Gastroesophageal sphincter (tissue), 4 donors: ENCODE data around the gene PMF1. TPM values are rescaled to one million over a fixed set of nuclear protein-coding genes. Genes with fewer than 3 reads are reported as not detected.

Experiments
- ATAC-seq: fragments of 150-250 bp; one replicate; pipeline ENCODE4 v1.9.1; 2016; ENCODE audit warnings: mild to moderate bottlenecking, moderate library complexity
- H3K27ac ChIP-seq, 4 donors: fragments of 200-600 bp; sonication (generic) in 3 of 4; 1 replicate in 3 of 4; 2 replicates in 1 of 4; pipeline ENCODE4 v1.5.1; 2016 to 2019
- H3K27me3 ChIP-seq: fragments of 200-600 bp; sonication (generic); one replicate; pipeline ENCODE4 v1.5.1; 2019
- H3K36me3 ChIP-seq, 2 donors: fragments of 200-600 bp; sonication (generic); one replicate each; pipeline ENCODE4 v1.5.1; 2019; ENCODE audit warnings: control low read depth in 1 of 2
- H3K4me1 ChIP-seq, 3 donors: fragments of 200-600 bp; sonication (generic); 1 replicate in 2 of 3; 2 replicates in 1 of 3; pipeline ENCODE4 v1.5.1; 2016 to 2019; ENCODE audit warnings: control low read depth in 2 of 3
- H3K4me3 ChIP-seq, 2 donors: fragments of 200-600 bp; sonication (generic); one replicate each; pipeline ENCODE4 v1.5.1; 2019; ENCODE audit warnings: mild to moderate bottlenecking in 1 of 2, moderate library complexity in 1 of 2
- H3K9me3 ChIP-seq, 3 donors: fragments of 200-600 bp; sonication (generic); one replicate each; pipeline ENCODE4 v1.5.1; 2017 to 2019; ENCODE audit warnings: control low read depth in 2 of 3
- CTCF ChIP-seq, 4 experiments: fragments of 200-600 bp in 2 of 4; fragments of 450-650 bp in 2 of 4; sonication (generic) in 1 of 4; IDR thresholded peaks; one replicate each; pipeline ENCODE4 v1.5.1; 2017 to 2019; ENCODE audit warnings: antibody characterized with exemption in 4 of 4, mild to moderate bottlenecking in 2 of 4, moderate library complexity in 2 of 4
- EP300 ChIP-seq: sonication (generic); formaldehyde crosslinking; IDR thresholded peaks from one replicate; pipeline ENCODE4 v1.6.1; 2017; ENCODE audit warnings: antibody characterized with exemption, mild to moderate bottlenecking
- POLR2A ChIP-seq, 2 donors: fragments of 450-650 bp; IDR thresholded peaks; one replicate each; pipeline ENCODE4 v1.6.1; 2017; ENCODE audit warnings: antibody characterized with exemption in 2 of 2, mild to moderate bottlenecking in 2 of 2, moderate library complexity in 1 of 2
- POLR2AphosphoS5 ChIP-seq: sonication (generic); formaldehyde crosslinking; IDR thresholded peaks from one replicate; pipeline ENCODE4 v1.6.1; 2017; ENCODE audit warnings: antibody characterized with exemption
- WGBS, 2 donors: methylation state at CpG; one replicate each; pipeline ENCODE4 v1.1.5; 2018; ENCODE audit warnings: low coverage in 1 of 2; 5-methylcytosine and 5-hydroxymethylcytosine counted together
- total RNA-seq, 4 donors: library from RNA; depleted of rRNA; stranded (reverse); fragments of >200 nt; gene quantifications; one replicate each; pipeline ENCODE4 v1.1.0, GENCODE V29; 2016

Gene PMF1
- total RNA-seq, 4 donors from 2014 or later, result 49.3 to 58.9 (median 51.8) TPM

GRCh38 chr1:156258859-156259258 is 46.1 kb downstream of the PMF1 start:
- ATAC-seq, result no peak

GRCh38 chr1:156259805-156260204 is 47.0 kb downstream of the PMF1 start:
- Histone ChIP-seq H3K4me1 (no peaks in the 10 kb centered on the region), H3K4me3 (no peak overlapping the region), H3K27me3 (no peaks in the 10 kb centered on the region), H3K27ac (no peak overlapping the region), H3K9me3 (no peaks in the 10 kb centered on the region), H3K36me3 (peaks cover 17 to 99% of the 10 kb centered on the region in 2 donors)
- no peak for TF ChIP-seq CTCF (IDR thresholded peaks at IDR 0.05)
- TF ChIP-seq EP300, result no peak
- TF ChIP-seq POLR2AphosphoS5, result no peak
- no peak for TF ChIP-seq POLR2A (IDR thresholded peaks at IDR 0.05)
- ATAC-seq, result no peak
- WGBS, 2 donors, result 57 to 71% methylated on average over 2 of the region's 3 CpGs

More at GRCh38 chr1:156258859-156259258, 46.1 kb downstream of the PMF1 start:
- Histone ChIP-seq H3K9me3 (no peaks in the 10 kb centered on the region), H3K36me3 (peaks cover 17 to 100% of the 10 kb centered on the region in 2 donors), H3K4me1 (no peaks in the 10 kb centered on the region), H3K27me3 (no peaks in the 10 kb centered on the region), H3K4me3 (no peak overlapping the region), H3K27ac (no peak overlapping the region)
- no CpG with 5 or more reads among the region's 8 CpGs for WGBS, 2 donors
- TF ChIP-seq EP300, result no peak
- TF ChIP-seq POLR2A (IDR thresholded peaks at IDR 0.05), result no peak

GRCh38 chr1:156260896-156261295 is 48.1 kb downstream of the PMF1 start:
- Histone ChIP-seq H3K4me1 (no peaks in the 10 kb centered on the region), H3K27me3 (no peaks in the 10 kb centered on the region), H3K9me3 (no peaks in the 10 kb centered on the region), H3K27ac (no peak overlapping the region), H3K4me3 (no peak overlapping the region), H3K36me3 (peaks cover 17 to 99% of the 10 kb centered on the region in 2 donors)
- no peak for ATAC-seq
- WGBS, 2 donors, result 100% methylated on average over 1 of the region's 2 CpGs
- TF ChIP-seq CTCF (IDR thresholded peaks at IDR 0.05) (no peak), EP300 (no peak), POLR2AphosphoS5 (no peak), POLR2A (IDR thresholded peaks at IDR 0.05) (no peak)

- no peak overlapping the region for H3K4me3 ChIP-seq
- WGBS, 2 donors, result 61 to 62% methylated on average over 7 of the region's 9 CpGs
- peaks cover 22 to 99% of the 10 kb centered on the region in 2 donors for H3K36me3 ChIP-seq
- no peaks in the 10 kb centered on the region for H3K4me1 ChIP-seq
- peak overlapping the region in 1 of 4 donors; percentile 11 for H3K27ac ChIP-seq
- TF ChIP-seq POLR2A (IDR thresholded peaks at IDR 0.05), result no peak
- TF ChIP-seq POLR2AphosphoS5, result no peak
- TF ChIP-seq CTCF (IDR thresholded peaks at IDR 0.05), result no peak
- TF ChIP-seq EP300, result no peak
- no peaks in the 10 kb centered on the region for H3K9me3 ChIP-seq
- no peaks in the 10 kb centered on the region for H3K27me3 ChIP-seq
- no peak for ATAC-seq
Observed at GRCh38 chr1:156262461-156263287, 49.9 kb downstream of the PMF1 start.

GRCh38 chr1:156263288-156263655 is 50.5 kb downstream of the PMF1 start:
- Histone ChIP-seq H3K27me3 (no peaks in the 10 kb centered on the region), H3K27ac (peak overlapping the region in 1 of 4 donors; percentile 2), H3K36me3 (peaks cover 20 to 99% of the 10 kb centered on the region in 2 donors), H3K4me1 (no peaks in the 10 kb centered on the region), H3K4me3 (no peak overlapping the region), H3K9me3 (no peaks in the 10 kb centered on the region)
- 88% methylated on average over 4 of the region's 9 CpGs; no CpG with 5 or more reads in 1 of the 2 donors for WGBS, 2 donors
- no peak for ATAC-seq
- TF ChIP-seq EP300, result no peak

- no peak for TF ChIP-seq POLR2A (IDR thresholded peaks at IDR 0.05)
- TF ChIP-seq POLR2AphosphoS5, result no peak
- no peak for TF ChIP-seq EP300
- TF ChIP-seq CTCF (IDR thresholded peaks at IDR 0.05), result no peak
- no peaks in the 10 kb centered on the region for H3K9me3 ChIP-seq
- no peak overlapping the region for H3K27ac ChIP-seq
- no peak for ATAC-seq
- no peaks in the 10 kb centered on the region for H3K27me3 ChIP-seq
- no peaks in the 10 kb centered on the region for H3K4me1 ChIP-seq
- peaks cover 7 to 99% of the 10 kb centered on the region in 2 donors for H3K36me3 ChIP-seq
- no peak overlapping the region for H3K4me3 ChIP-seq
- WGBS, 2 donors, result 89% methylated on average over 5 of the region's 13 CpGs; no CpG with 5 or more reads in 1 of the 2 donors
Observed at GRCh38 chr1:156266051-156266450, 53.2 kb downstream of the PMF1 start.
